A673 (cell line): Measurements from ENCODE around the gene PIAS4. TPM values are rescaled to one million over a fixed set of nuclear protein-coding genes. Genes with fewer than 3 reads are reported as not detected.

Source experiments
- BruUV-seq: library from RNA; stranded (reverse); fragments of 400-500 nt; replicated peaks from 2 replicates; lab custom pipeline; 2021; lab: Mats Ljungman, UMichigan
- CTCF ChIA-PET: fragments of 300-600 bp; sonication (Branson Sonifier 250); formaldehyde crosslinking; loops from one replicate; lab custom pipeline; 2022; ENCODE audit warnings: antibody characterized with exemption; lab: Charles Lee
- POLR2A ChIA-PET: fragments of 300-600 bp; sonication (Branson Sonifier 250); formaldehyde crosslinking; loops from one replicate; lab custom pipeline; 2022; ENCODE audit warnings: antibody characterized with exemption; ENCODE audit not compliant: low non-redundant PET; lab: Charles Lee
- DNase-seq: peaks from one replicate; pipeline ENCODE4 v3.0.0-alpha.2; 2015; ENCODE audit warnings: low spot score
- H3K27ac ChIP-seq: fragments of 200-600 bp; sonication (generic); 2 replicates; pipeline ENCODE4 v1.5.1; 2016; ENCODE audit warnings: mixed run types, low read depth, mild to moderate bottlenecking, mixed read lengths, antibody characterized with exemption, low read length; ENCODE audit not compliant: poor library complexity, severe bottlenecking
- H3K27me3 ChIP-seq: fragments of 200-600 bp; sonication (generic); replicated peaks from 2 replicates; pipeline ENCODE4 v1.6.1; 2017; ENCODE audit warnings: mixed run types, low read depth, mild to moderate bottlenecking, mixed read lengths, antibody characterized with exemption, low read length; ENCODE audit not compliant: insufficient read depth, poor library complexity
- H3K36me3 ChIP-seq: fragments of 200-600 bp; sonication (generic); 2 replicates; pipeline ENCODE4 v1.6.1; 2016; ENCODE audit warnings: mixed run types, mild to moderate bottlenecking, mixed read lengths, antibody characterized with exemption, low read length; ENCODE audit not compliant: insufficient read depth, poor library complexity, severe bottlenecking
- H3K4me1 ChIP-seq: fragments of 200-600 bp; sonication (generic); 2 replicates; pipeline ENCODE4 v1.6.1; 2017; ENCODE audit warnings: mixed run types, mild to moderate bottlenecking, mixed read lengths, antibody characterized with exemption, low read length; ENCODE audit not compliant: insufficient read depth, poor library complexity, severe bottlenecking
- H3K4me3 ChIP-seq: fragments of 200-600 bp; sonication (generic); 2 replicates; pipeline ENCODE4 v1.5.1; 2016; ENCODE audit warnings: low read depth, mixed run types, mild to moderate bottlenecking, mixed read lengths, low read length; ENCODE audit not compliant: poor library complexity, severe bottlenecking
- H3K9me3 ChIP-seq: fragments of 200-600 bp; sonication (generic); 2 replicates; pipeline ENCODE4 v1.6.1; 2016; ENCODE audit warnings: mixed run types, low read depth, mild to moderate bottlenecking, mixed read lengths, antibody characterized with exemption, low read length; ENCODE audit not compliant: poor library complexity, severe bottlenecking
- CTCF ChIP-seq: fragments of 300-800, 200-600 bp; sonication (generic); conservative IDR thresholded peaks from 2 replicates; pipeline ENCODE4 v1.5.1; 2017; ENCODE audit warnings: low read depth, mild to moderate bottlenecking, antibody characterized with exemption, low read length, moderate library complexity, mixed read lengths
- EZH2 ChIP-seq: fragments of 200-600 bp; sonication (generic); IDR thresholded peaks from 2 replicates; pipeline ENCODE4 v1.6.1; 2017; ENCODE audit warnings: borderline replicate concordance, low read depth, mild to moderate bottlenecking, mixed read lengths, antibody characterized with exemption, low read length; ENCODE audit not compliant: poor library complexity, severe bottlenecking
- intact Hi-C: fragments of 100-400 bp; cut with micrococcal nuclease; formaldehyde crosslinking; loops from one replicate; pipeline ENCODE4 v1.10.0; 2022; ENCODE audit not compliant: unreplicated experiment
- total RNA-seq: library from RNA; stranded (reverse); gene quantifications from 2 replicates; pipeline ENCODE4 v1.2.3, GENCODE V29; 2021

Gene PIAS4
- total RNA-seq, 1 experiment from 2014 or later, result 59.1 TPM

GRCh38 chr19:4064496-4065260, 57.1 kb downstream of the PIAS4 start:
- H3K27me3 ChIP-seq, result no peaks in the 10 kb centered on the region
- peaks cover 3% of the 10 kb centered on the region for H3K36me3 ChIP-seq
- POLR2A ChIA-PET, result no interaction called here
- peak overlapping the region; percentile 96 for H3K27ac ChIP-seq
- CTCF ChIA-PET, result interaction anchor here (0.5 kb wide), 1 partner anchor 77 kb away, joined by 4 read pairs; no protein-coding TSS in a partner anchor
- H3K4me1 ChIP-seq, result peaks cover 11% of the 10 kb centered on the region
- TF ChIP-seq CTCF, result no peak
- TF ChIP-seq EZH2, result no peak
- intact Hi-C loops, result no loop called here
- H3K9me3 ChIP-seq, result no peaks in the 10 kb centered on the region
- H3K4me3 ChIP-seq, result peak overlapping the region; percentile 90
- peak; percentile 62 for DNase-seq
- BruUV-seq, result no TSS peak

GRCh38 chr19:4065430-4066175, 58.1 kb downstream of the PIAS4 start:
- no TSS peak for BruUV-seq
- Histone ChIP-seq H3K4me1 (peaks cover 11% of the 10 kb centered on the region), H3K27ac (peak overlapping the region; percentile 95), H3K27me3 (no peaks in the 10 kb centered on the region), H3K4me3 (peak overlapping the region; percentile 90), H3K9me3 (no peaks in the 10 kb centered on the region), H3K36me3 (peaks cover 3% of the 10 kb centered on the region)
- POLR2A ChIA-PET, result interaction anchor here (0.6 kb wide), 1 partner anchor 81 kb away, joined by 6 read pairs; no protein-coding TSS in a partner anchor
- intact Hi-C loops, result no loop called here
- no peak for TF ChIP-seq CTCF
- no peak for TF ChIP-seq EZH2
- peak; percentile 98 for DNase-seq
- CTCF ChIA-PET, result interaction anchor here (0.9 to 1.4 kb wide), 3 partner anchors 16 to 78 kb away, joined by 3 to 11 read pairs (median 4); no protein-coding TSS in a partner anchor

- H3K27ac ChIP-seq, result peak overlapping the region; percentile 95
- no peak for DNase-seq
- ChIA-PET POLR2A (interaction anchor here (0.6 kb wide), 1 partner anchor 80 kb away, joined by 6 read pairs; no protein-coding TSS in a partner anchor), CTCF (interaction anchor here (0.9 to 1.4 kb wide), 3 partner anchors 15 to 79 kb away, joined by 3 to 11 read pairs (median 4); no protein-coding TSS in a partner anchor)
- no peaks in the 10 kb centered on the region for H3K9me3 ChIP-seq
- H3K4me3 ChIP-seq, result peak overlapping the region; percentile 86
- TF ChIP-seq CTCF, result no peak
- TF ChIP-seq EZH2, result no peak
- peaks cover 3% of the 10 kb centered on the region for H3K36me3 ChIP-seq
- H3K4me1 ChIP-seq, result peaks cover 11% of the 10 kb centered on the region
- no peaks in the 10 kb centered on the region for H3K27me3 ChIP-seq
- intact Hi-C loops, result no loop called here
- BruUV-seq, result no TSS peak
Observed at GRCh38 chr19:4066176-4066606, 58.7 kb downstream of the PIAS4 start.
